SU-DHL-6 (cell line): ENCODE results near the gene MYO10.

Source experiments
- H2AFZ ChIP-seq: fragments of 200-600 bp; sonication (generic); 2 replicates; pipeline ENCODE4 v1.6.1; 2014; ENCODE audit warnings: low read depth, mild to moderate bottlenecking, moderate library complexity, mixed read lengths, antibody characterized with exemption, low read length; ENCODE audit not compliant: severe bottlenecking
- H3F3A ChIP-seq: fragments of 200-600 bp; shearing (Covaris generic); 2 replicates; pipeline ENCODE4 v1.6.0; 2016; ENCODE audit warnings: antibody characterized with exemption, mild to moderate bottlenecking; ENCODE audit not compliant: insufficient read depth
- H3K27ac ChIP-seq: fragments of 200-600 bp; sonication (generic); 2 replicates; pipeline ENCODE4 v1.5.1; 2016; ENCODE audit warnings: low read depth, mild to moderate bottlenecking, low read length, moderate library complexity, mixed read lengths
- H3K27me3 ChIP-seq: fragments of 200-600 bp; sonication (generic), shearing (Covaris generic); 2 replicates; pipeline ENCODE4 v1.6.0; 2014; ENCODE audit warnings: mild to moderate bottlenecking, low read length
- H3K36me3 ChIP-seq: fragments of 200-600 bp; sonication (generic); 2 replicates; pipeline ENCODE4 v1.6.1; 2014; ENCODE audit warnings: mild to moderate bottlenecking, low read length, mixed read lengths
- H3K4me2 ChIP-seq: fragments of 300-600, 200-600 bp; shearing (Covaris generic), sonication (generic); 2 replicates; pipeline ENCODE4 v1.6.0; 2014; ENCODE audit warnings: low read length, low read depth, mild to moderate bottlenecking; ENCODE audit not compliant: poor library complexity, severe bottlenecking
- H3K4me3 ChIP-seq: fragments of 200-600 bp; sonication (generic); 2 replicates; pipeline ENCODE4 v1.5.1; 2014; ENCODE audit warnings: antibody characterized with exemption, low read length, mild to moderate bottlenecking, mixed read lengths; ENCODE audit not compliant: insufficient read depth, poor library complexity, severe bottlenecking
- H3K79me2 ChIP-seq: fragments of 200-600 bp; sonication (generic); 2 replicates; pipeline ENCODE4 v1.6.1; 2014; ENCODE audit warnings: mild to moderate bottlenecking, low read length, moderate library complexity; ENCODE audit not compliant: insufficient read depth
- H3K9ac ChIP-seq: fragments of 200-600 bp; sonication (generic); 2 replicates; pipeline ENCODE4 v1.7.0; 2014; ENCODE audit warnings: mild to moderate bottlenecking, low read length
- H3K9me2 ChIP-seq: fragments of 200-600 bp; sonication (generic); replicated peaks from 2 replicates; pipeline ENCODE4 v1.6.1; 2014; ENCODE audit warnings: low read length; ENCODE audit not compliant: insufficient read depth
- H3K9me3 ChIP-seq: fragments of 200-600 bp; sonication (generic); 2 replicates; pipeline ENCODE4 v1.6.1; 2014; ENCODE audit warnings: low read length, mixed read lengths; ENCODE audit not compliant: insufficient read depth
- H4K20me1 ChIP-seq: fragments of 200-600 bp; sonication (generic); 2 replicates; pipeline ENCODE4 v1.6.1; 2014; ENCODE audit warnings: low read depth, mild to moderate bottlenecking, antibody characterized with exemption, low read length, moderate library complexity, mixed read lengths
- EZH2phosphoT487 ChIP-seq: fragments of 200-600 bp; sonication (generic), shearing (Covaris generic); conservative IDR thresholded peaks from 2 replicates; pipeline ENCODE4 v1.6.1; 2018; ENCODE audit warnings: mild to moderate bottlenecking, antibody characterized with exemption, low read length, moderate library complexity, mixed read lengths
- TF ChIP-seq, protein P1 (sequence below): fragments of 200-600 bp; sonication (generic); IDR thresholded peaks from one replicate; pipeline ENCODE4 v1.5.1; 2017; ENCODE audit warnings: antibody characterized with exemption, mild to moderate bottlenecking, low read length, moderate library complexity; ENCODE audit not compliant: insufficient read depth, poor library complexity, severe bottlenecking

Gene MYO10

DNA sequence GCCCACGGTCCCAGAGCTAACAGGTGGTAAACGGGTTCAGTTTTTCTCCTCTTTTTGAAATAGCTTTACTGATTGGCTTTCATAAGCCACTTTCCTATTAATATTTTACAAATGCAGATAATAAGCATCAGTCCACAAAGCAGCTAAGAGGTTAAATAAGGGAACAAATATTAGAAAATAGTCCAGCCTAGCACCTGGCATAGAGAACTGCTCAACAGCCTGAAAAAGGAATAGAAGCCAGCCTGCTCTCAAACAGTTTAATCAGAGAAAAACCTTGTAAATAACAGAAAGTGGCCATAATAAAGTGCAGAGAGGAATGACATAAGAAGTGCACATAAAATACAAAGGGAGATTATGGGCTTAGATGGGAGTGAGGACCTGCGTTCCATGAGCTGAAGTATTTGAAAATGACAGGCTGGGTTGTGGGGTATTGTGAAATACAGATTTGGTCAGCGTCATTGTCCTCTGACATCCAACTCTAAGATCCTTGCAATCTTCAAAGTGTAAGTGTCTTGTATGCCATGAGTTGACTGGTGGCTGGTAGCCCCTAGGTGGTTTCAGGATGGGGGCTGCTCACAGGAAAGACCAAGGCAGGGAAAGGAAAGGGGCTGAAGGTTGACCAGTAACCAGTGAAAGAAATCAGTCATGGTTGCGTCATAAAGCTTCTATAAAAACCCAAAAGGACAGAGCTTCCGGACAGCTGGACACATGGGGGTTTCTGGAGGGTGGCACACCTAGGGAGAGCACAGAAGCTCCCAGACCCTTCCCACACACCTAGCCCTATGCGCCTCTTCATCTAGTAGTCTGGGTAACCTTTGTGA, 32.4 kb downstream of the MYO10 start:
- TF ChIP-seq EZH2phosphoT487, result no peak
- TF ChIP-seq, protein P1, sequence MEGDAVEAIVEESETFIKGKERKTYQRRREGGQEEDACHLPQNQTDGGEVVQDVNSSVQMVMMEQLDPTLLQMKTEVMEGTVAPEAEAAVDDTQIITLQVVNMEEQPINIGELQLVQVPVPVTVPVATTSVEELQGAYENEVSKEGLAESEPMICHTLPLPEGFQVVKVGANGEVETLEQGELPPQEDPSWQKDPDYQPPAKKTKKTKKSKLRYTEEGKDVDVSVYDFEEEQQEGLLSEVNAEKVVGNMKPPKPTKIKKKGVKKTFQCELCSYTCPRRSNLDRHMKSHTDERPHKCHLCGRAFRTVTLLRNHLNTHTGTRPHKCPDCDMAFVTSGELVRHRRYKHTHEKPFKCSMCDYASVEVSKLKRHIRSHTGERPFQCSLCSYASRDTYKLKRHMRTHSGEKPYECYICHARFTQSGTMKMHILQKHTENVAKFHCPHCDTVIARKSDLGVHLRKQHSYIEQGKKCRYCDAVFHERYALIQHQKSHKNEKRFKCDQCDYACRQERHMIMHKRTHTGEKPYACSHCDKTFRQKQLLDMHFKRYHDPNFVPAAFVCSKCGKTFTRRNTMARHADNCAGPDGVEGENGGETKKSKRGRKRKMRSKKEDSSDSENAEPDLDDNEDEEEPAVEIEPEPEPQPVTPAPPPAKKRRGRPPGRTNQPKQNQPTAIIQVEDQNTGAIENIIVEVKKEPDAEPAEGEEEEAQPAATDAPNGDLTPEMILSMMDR, result no peak
- no peak overlapping the region for H3K9ac ChIP-seq
- no peaks in the 10 kb centered on the region for H3K27me3 ChIP-seq
- H4K20me1 ChIP-seq, result no peaks in the 10 kb centered on the region
- H2AFZ ChIP-seq, result no peak overlapping the region
- H3K4me3 ChIP-seq, result no peak overlapping the region
- no peaks in the 10 kb centered on the region for H3K36me3 ChIP-seq
- H3K27ac ChIP-seq, result no peak overlapping the region
- H3K4me2 ChIP-seq, result no peak overlapping the region
- H3F3A ChIP-seq, result no peaks in the 10 kb centered on the region
- H3K9me2 ChIP-seq, result no peaks in the 10 kb centered on the region
- no peaks in the 10 kb centered on the region for H3K79me2 ChIP-seq
- no peaks in the 10 kb centered on the region for H3K9me3 ChIP-seq

DNA sequence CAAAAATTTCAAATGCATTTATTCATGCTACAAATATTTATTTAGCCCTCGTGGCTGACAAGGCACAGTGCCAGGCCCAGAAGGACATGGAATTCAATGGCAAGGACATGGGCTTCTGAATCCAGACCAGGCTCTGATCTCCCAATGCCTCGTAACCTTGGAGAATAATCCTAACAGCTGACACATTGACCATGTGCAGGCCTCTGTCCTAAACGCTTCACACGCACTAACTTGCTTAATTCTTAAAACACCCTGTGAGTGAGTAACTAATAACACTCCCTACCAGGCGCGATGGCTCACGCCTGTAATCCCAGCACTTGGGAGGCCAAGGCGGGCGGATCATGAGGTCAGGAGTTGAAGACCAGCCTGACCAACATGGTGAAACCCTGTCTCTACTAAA, 33.2 kb downstream of the MYO10 start:
- no peaks in the 10 kb centered on the region for H3K9me3 ChIP-seq
- H3K79me2 ChIP-seq, result no peaks in the 10 kb centered on the region
- TF ChIP-seq, protein P1, result no peak
- no peak for TF ChIP-seq EZH2phosphoT487
- no peak overlapping the region for H2AFZ ChIP-seq
- H3K9ac ChIP-seq, result no peak overlapping the region
- H4K20me1 ChIP-seq, result no peaks in the 10 kb centered on the region
- no peaks in the 10 kb centered on the region for H3K36me3 ChIP-seq
- H3K27ac ChIP-seq, result no peak overlapping the region
- no peaks in the 10 kb centered on the region for H3F3A ChIP-seq
- no peaks in the 10 kb centered on the region for H3K27me3 ChIP-seq
- no peaks in the 10 kb centered on the region for H3K9me2 ChIP-seq
- no peak overlapping the region for H3K4me2 ChIP-seq
- H3K4me3 ChIP-seq, result no peak overlapping the region

DNA sequence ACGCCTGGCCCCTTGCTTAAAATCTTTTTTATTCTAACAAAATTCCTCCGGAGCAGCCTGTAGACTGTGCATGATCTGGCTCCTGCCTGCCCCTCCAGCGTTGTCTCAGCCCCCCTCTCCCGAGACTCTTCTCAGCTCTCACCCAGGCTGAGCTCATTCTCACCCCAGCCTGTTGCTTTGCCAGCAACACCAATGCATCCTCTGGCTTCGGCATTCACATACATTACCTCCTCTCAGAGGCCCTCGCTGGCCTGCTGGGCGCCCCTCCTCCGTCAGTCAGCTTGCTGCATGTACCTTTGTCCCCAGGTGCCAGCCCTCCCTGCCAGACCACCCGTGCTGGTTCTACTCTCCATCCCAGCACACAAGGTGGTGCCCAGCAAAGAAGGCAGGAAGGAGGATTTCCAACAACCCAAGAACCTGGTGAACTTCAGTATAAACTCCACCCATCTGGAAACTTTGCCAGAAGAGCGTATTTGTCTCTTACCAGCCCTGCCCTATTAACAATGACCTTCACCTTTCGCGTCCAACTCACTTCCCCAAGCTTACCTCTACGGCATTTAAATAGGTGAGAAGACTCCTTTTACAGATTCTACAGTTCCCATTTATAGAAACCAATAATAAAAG, 35.0 kb downstream of the MYO10 start:
- Histone ChIP-seq H2AFZ (no peak overlapping the region), H3K27ac (no peak overlapping the region), H3K9ac (no peak overlapping the region), H3K36me3 (no peaks in the 10 kb centered on the region), H4K20me1 (no peaks in the 10 kb centered on the region), H3K4me3 (no peak overlapping the region), H3F3A (no peaks in the 10 kb centered on the region), H3K79me2 (no peaks in the 10 kb centered on the region), H3K4me2 (no peak overlapping the region), H3K27me3 (no peaks in the 10 kb centered on the region), H3K9me2 (no peaks in the 10 kb centered on the region), H3K9me3 (no peaks in the 10 kb centered on the region)
- TF ChIP-seq, protein P1, result no peak
- no peak for TF ChIP-seq EZH2phosphoT487
